SU-DHL-6 (cell line): ENCODE measurements around the gene CRIM1.

Experiments used
- H2AFZ ChIP-seq: fragments of 200-600 bp; sonication (generic); 2 replicates; pipeline ENCODE4 v1.6.1; 2014; ENCODE audit warnings: low read depth, mild to moderate bottlenecking, moderate library complexity, mixed read lengths, antibody characterized with exemption, low read length; ENCODE audit not compliant: severe bottlenecking
- H3F3A ChIP-seq: fragments of 200-600 bp; shearing (Covaris generic); 2 replicates; pipeline ENCODE4 v1.6.0; 2016; ENCODE audit warnings: antibody characterized with exemption, mild to moderate bottlenecking; ENCODE audit not compliant: insufficient read depth
- H3K27ac ChIP-seq: fragments of 200-600 bp; sonication (generic); 2 replicates; pipeline ENCODE4 v1.5.1; 2016; ENCODE audit warnings: low read depth, mild to moderate bottlenecking, low read length, moderate library complexity, mixed read lengths
- H3K27me3 ChIP-seq: fragments of 200-600 bp; sonication (generic), shearing (Covaris generic); 2 replicates; pipeline ENCODE4 v1.6.0; 2014; ENCODE audit warnings: mild to moderate bottlenecking, low read length
- H3K36me3 ChIP-seq: fragments of 200-600 bp; sonication (generic); 2 replicates; pipeline ENCODE4 v1.6.1; 2014; ENCODE audit warnings: mild to moderate bottlenecking, low read length, mixed read lengths
- H3K4me2 ChIP-seq: fragments of 300-600, 200-600 bp; shearing (Covaris generic), sonication (generic); 2 replicates; pipeline ENCODE4 v1.6.0; 2014; ENCODE audit warnings: low read length, low read depth, mild to moderate bottlenecking; ENCODE audit not compliant: poor library complexity, severe bottlenecking
- H3K4me3 ChIP-seq: fragments of 200-600 bp; sonication (generic); 2 replicates; pipeline ENCODE4 v1.5.1; 2014; ENCODE audit warnings: antibody characterized with exemption, low read length, mild to moderate bottlenecking, mixed read lengths; ENCODE audit not compliant: insufficient read depth, poor library complexity, severe bottlenecking
- H3K79me2 ChIP-seq: fragments of 200-600 bp; sonication (generic); 2 replicates; pipeline ENCODE4 v1.6.1; 2014; ENCODE audit warnings: mild to moderate bottlenecking, low read length, moderate library complexity; ENCODE audit not compliant: insufficient read depth
- H3K9ac ChIP-seq: fragments of 200-600 bp; sonication (generic); 2 replicates; pipeline ENCODE4 v1.7.0; 2014; ENCODE audit warnings: mild to moderate bottlenecking, low read length
- H3K9me2 ChIP-seq: fragments of 200-600 bp; sonication (generic); replicated peaks from 2 replicates; pipeline ENCODE4 v1.6.1; 2014; ENCODE audit warnings: low read length; ENCODE audit not compliant: insufficient read depth
- H3K9me3 ChIP-seq: fragments of 200-600 bp; sonication (generic); 2 replicates; pipeline ENCODE4 v1.6.1; 2014; ENCODE audit warnings: low read length, mixed read lengths; ENCODE audit not compliant: insufficient read depth
- H4K20me1 ChIP-seq: fragments of 200-600 bp; sonication (generic); 2 replicates; pipeline ENCODE4 v1.6.1; 2014; ENCODE audit warnings: low read depth, mild to moderate bottlenecking, antibody characterized with exemption, low read length, moderate library complexity, mixed read lengths
- EZH2phosphoT487 ChIP-seq: fragments of 200-600 bp; sonication (generic), shearing (Covaris generic); conservative IDR thresholded peaks from 2 replicates; pipeline ENCODE4 v1.6.1; 2018; ENCODE audit warnings: mild to moderate bottlenecking, antibody characterized with exemption, low read length, moderate library complexity, mixed read lengths
- TF ChIP-seq, protein P1 (sequence below): fragments of 200-600 bp; sonication (generic); IDR thresholded peaks from one replicate; pipeline ENCODE4 v1.5.1; 2017; ENCODE audit warnings: antibody characterized with exemption, mild to moderate bottlenecking, low read length, moderate library complexity; ENCODE audit not compliant: insufficient read depth, poor library complexity, severe bottlenecking

Gene CRIM1

DNA sequence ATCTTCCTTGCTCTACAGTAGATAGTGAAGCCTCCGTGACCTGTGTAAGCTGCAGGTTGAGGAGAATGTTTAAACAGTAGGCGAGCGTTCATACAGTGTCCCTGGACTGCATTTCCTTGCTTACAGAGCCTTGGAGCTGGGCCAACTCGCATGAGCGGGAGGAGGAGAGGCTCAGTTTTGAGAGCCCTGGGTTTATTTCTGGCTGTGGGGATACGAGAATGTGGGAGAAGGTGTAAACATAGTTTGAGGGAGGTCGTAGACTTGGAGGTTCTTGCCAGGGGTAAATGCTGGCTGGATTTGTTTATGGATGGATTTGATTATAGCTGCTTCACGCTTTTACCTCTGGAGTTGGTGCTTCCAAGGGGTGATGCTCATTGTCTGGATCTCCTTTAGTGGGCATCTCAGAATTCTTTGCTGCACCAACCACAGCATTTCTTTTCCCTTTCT, 20.8 kb downstream of the CRIM1 start:
- TF ChIP-seq EZH2phosphoT487, result no peak
- TF ChIP-seq, protein P1, sequence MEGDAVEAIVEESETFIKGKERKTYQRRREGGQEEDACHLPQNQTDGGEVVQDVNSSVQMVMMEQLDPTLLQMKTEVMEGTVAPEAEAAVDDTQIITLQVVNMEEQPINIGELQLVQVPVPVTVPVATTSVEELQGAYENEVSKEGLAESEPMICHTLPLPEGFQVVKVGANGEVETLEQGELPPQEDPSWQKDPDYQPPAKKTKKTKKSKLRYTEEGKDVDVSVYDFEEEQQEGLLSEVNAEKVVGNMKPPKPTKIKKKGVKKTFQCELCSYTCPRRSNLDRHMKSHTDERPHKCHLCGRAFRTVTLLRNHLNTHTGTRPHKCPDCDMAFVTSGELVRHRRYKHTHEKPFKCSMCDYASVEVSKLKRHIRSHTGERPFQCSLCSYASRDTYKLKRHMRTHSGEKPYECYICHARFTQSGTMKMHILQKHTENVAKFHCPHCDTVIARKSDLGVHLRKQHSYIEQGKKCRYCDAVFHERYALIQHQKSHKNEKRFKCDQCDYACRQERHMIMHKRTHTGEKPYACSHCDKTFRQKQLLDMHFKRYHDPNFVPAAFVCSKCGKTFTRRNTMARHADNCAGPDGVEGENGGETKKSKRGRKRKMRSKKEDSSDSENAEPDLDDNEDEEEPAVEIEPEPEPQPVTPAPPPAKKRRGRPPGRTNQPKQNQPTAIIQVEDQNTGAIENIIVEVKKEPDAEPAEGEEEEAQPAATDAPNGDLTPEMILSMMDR, result no peak
- Histone ChIP-seq H2AFZ (no peak overlapping the region), H3K4me2 (no peak overlapping the region), H3K79me2 (no peaks in the 10 kb centered on the region), H3K27me3 (no peaks in the 10 kb centered on the region), H3K36me3 (no peaks in the 10 kb centered on the region), H3K27ac (no peak overlapping the region), H4K20me1 (no peaks in the 10 kb centered on the region), H3K4me3 (no peak overlapping the region), H3F3A (no peaks in the 10 kb centered on the region), H3K9ac (no peak overlapping the region), H3K9me3 (no peaks in the 10 kb centered on the region), H3K9me2 (no peaks in the 10 kb centered on the region)

DNA sequence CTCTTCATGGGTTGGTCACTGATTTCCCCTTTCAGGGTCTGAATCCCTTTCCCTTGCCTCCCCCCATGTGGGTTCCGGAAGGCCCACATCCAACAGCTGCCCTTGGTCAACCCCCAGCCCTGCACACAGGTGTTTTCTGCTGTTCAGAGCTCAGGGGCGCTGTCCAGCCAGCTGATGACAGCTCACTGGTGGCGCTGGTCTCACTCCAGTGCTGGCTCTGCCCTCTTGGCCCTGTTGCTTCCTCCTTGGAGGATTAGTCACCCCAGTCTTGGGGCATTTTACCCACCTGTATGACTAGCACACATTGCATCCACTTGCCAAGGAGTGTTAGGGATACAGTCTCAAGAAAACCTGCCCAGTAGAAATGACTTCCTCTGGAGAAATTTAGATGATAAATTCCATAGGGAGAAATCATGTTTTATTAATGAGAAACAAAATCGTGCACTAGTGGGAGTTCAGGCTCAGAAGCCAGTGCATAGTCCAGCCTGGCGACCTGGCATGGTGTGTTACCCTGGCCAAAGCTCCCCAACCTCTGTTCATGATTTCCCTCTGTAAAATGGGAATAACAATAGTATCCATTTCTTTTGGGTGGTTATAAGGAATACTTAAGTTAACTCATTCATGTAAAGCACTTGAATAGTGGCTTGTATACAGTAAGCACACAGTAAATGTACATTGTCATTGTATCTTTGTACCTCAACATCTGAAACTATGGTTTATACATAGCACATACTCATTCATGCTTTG, 21.6 kb downstream of the CRIM1 start:
- Histone ChIP-seq H3K9me2 (no peaks in the 10 kb centered on the region), H4K20me1 (no peaks in the 10 kb centered on the region), H3K9ac (no peak overlapping the region), H3K36me3 (no peaks in the 10 kb centered on the region), H3K9me3 (no peaks in the 10 kb centered on the region), H3K79me2 (no peaks in the 10 kb centered on the region), H3K4me3 (no peak overlapping the region), H3K27ac (no peak overlapping the region), H3F3A (no peaks in the 10 kb centered on the region), H3K27me3 (no peaks in the 10 kb centered on the region), H3K4me2 (no peak overlapping the region), H2AFZ (no peak overlapping the region)
- TF ChIP-seq, protein P1, result no peak
- TF ChIP-seq EZH2phosphoT487, result no peak

DNA sequence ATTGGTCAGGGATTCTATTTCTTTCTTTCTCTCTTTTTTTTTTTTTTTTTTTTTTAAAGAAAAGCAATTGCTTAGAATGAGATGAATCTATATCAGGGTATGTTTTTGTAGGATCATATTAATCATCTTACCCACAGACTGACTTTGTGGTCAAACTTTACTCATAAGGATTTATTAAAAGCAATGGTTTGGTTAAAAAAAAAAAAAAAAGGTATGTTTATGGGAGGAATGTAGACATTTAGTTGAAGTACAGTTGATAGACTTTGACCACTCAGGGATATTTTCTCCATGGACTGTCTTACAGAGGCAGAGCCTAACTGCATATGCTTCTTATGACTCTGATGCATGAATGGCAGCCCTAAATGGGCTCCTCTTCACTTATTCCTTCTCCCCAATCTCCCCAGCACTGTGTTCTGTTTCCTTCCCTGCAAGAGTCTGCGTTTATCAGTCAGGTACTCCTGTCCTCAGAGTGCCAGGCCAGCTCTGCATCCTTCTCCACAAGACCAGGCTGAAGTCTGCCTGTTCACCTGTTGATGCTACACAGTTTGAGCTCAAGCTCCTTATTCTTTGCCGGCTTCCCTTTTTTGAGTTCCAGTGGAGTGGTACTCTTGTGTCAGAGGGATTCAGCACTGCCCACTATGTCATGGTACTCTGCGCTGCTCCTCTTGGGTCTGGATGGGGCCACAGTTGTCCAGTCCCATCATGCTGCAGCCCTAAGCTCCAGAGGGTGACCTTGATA, 24.3 kb downstream of the CRIM1 start:
- H3K79me2 ChIP-seq, result no peaks in the 10 kb centered on the region
- no peaks in the 10 kb centered on the region for H3K36me3 ChIP-seq
- no peak overlapping the region for H3K4me2 ChIP-seq
- no peaks in the 10 kb centered on the region for H3K27me3 ChIP-seq
- no peak overlapping the region for H3K4me3 ChIP-seq
- no peaks in the 10 kb centered on the region for H3K9me2 ChIP-seq
- TF ChIP-seq EZH2phosphoT487, result no peak
- TF ChIP-seq, protein P1, result no peak
- no peak overlapping the region for H3K9ac ChIP-seq
- no peaks in the 10 kb centered on the region for H4K20me1 ChIP-seq
- no peaks in the 10 kb centered on the region for H3F3A ChIP-seq
- no peaks in the 10 kb centered on the region for H3K9me3 ChIP-seq
- H2AFZ ChIP-seq, result no peak overlapping the region
- H3K27ac ChIP-seq, result no peak overlapping the region
